Transverse colon (tissue), 4 donors: ENCODE results near the gene ABCA10. TPM values are rescaled to one million over a fixed set of nuclear protein-coding genes. Genes with fewer than 3 reads are reported as not detected.

ENCODE experiments used
- DNase-seq: peaks from one replicate; pipeline ENCODE4 v3.0.0-alpha.2; 2019
- H3K27ac ChIP-seq, 4 donors: fragments of 200-600 bp; sonication (generic); 2 replicates each; pipeline ENCODE4 v1.5.1; 2016 to 2018; ENCODE audit warnings: inconsistent platforms in 4 of 4
- H3K27me3 ChIP-seq: fragments of 200-600 bp; sonication (generic); 2 replicates; pipeline ENCODE4 v1.5.1; 2017; ENCODE audit warnings: inconsistent platforms
- H3K36me3 ChIP-seq, 4 donors: fragments of 200-600 bp; sonication (generic); 2 replicates each; pipeline ENCODE4 v1.5.1; 2017 to 2019; ENCODE audit warnings: inconsistent platforms in 4 of 4
- H3K4me1 ChIP-seq, 4 donors: fragments of 200-600 bp; sonication (generic); 2 replicates each; pipeline ENCODE4 v1.5.1; 2017 to 2020; ENCODE audit warnings: inconsistent platforms in 4 of 4
- H3K4me3 ChIP-seq, 4 donors: fragments of 200-600 bp; sonication (generic); 1 replicate in 1 of 4; 2 replicates in 3 of 4; pipeline versions ENCODE4 v1.5.1 to v1.6.1; 2017 to 2019; ENCODE audit warnings: inconsistent platforms in 4 of 4
- H3K9me3 ChIP-seq, 2 donors: fragments of 200-600 bp; sonication (generic); 2 replicates each; pipeline ENCODE4 v1.5.1; 2017 to 2019; ENCODE audit warnings: inconsistent platforms in 2 of 2
- CTCF ChIP-seq, 5 experiments: fragments of 200-600 bp in 3 of 5; fragments of 450-650 bp in 2 of 5; sonication (generic) in 3 of 5; IDR thresholded peaks; 1 replicate in 2 of 5; 2 replicates in 3 of 5; pipeline ENCODE4 v1.5.1; 2016 to 2017; ENCODE audit warnings: antibody characterized with exemption in 5 of 5, inconsistent platforms in 3 of 5, mild to moderate bottlenecking in 2 of 5, moderate library complexity in 1 of 5
- EP300 ChIP-seq: sonication (generic); formaldehyde crosslinking; IDR thresholded peaks from one replicate; pipeline ENCODE4 v1.6.1; 2017; ENCODE audit warnings: antibody characterized with exemption, low read depth
- POLR2A ChIP-seq: fragments of 450-650 bp; IDR thresholded peaks from one replicate; pipeline ENCODE4 v1.6.1; 2016; ENCODE audit warnings: antibody characterized with exemption, mild to moderate bottlenecking, moderate library complexity
- POLR2AphosphoS5 ChIP-seq, 3 donors: sonication (generic); formaldehyde crosslinking; IDR thresholded peaks; one replicate each; pipeline ENCODE4 v1.6.1; 2016; ENCODE audit warnings: antibody characterized with exemption in 3 of 3
- WGBS, 2 donors: methylation state at CpG; one replicate each; pipeline ENCODE4 v1.1.5; 2018; ENCODE audit warnings: low coverage in 1 of 2; 5-methylcytosine and 5-hydroxymethylcytosine counted together
- in situ Hi-C, 4 donors: fragments of 200-750 bp; cut with MboI; loops; one replicate each; pipeline versions ENCODE4 v1.15.0 to v1.15.1; 2017; ENCODE audit warnings: low sequenced_read_pairs in 3 of 4, low pct_ligation_motif_present in 1 of 4, low pct_unique_long_range_greater_than_20kb in 1 of 4
- intact Hi-C: fragments of 100-400 bp; cut with DNase I; formaldehyde crosslinking; loops from one replicate; pipeline ENCODE4 v1.15.1; 2023; ENCODE audit warnings: low total_unique reads
- total RNA-seq, 4 donors: library from RNA; depleted of rRNA; stranded (reverse); fragments of >200 nt; gene quantifications; one replicate each; pipeline ENCODE4 v1.1.0, GENCODE V29; 2016

Gene ABCA10
- total RNA-seq, 4 donors from 2014 or later, result 4.6 to 22.1 (median 13.0) TPM

- H3K27me3 ChIP-seq, result no peaks in the 10 kb centered on the region
- no peak overlapping the region for H3K27ac ChIP-seq
- TF ChIP-seq EP300 (no peak), CTCF (IDR thresholded peaks at IDR 0.05) (peak; percentile 61 to 79 (median 68)), POLR2AphosphoS5 (IDR thresholded peaks at IDR 0.05) (peak in 1 of 3 donors; percentile 15), POLR2A (no peak)
- WGBS, 2 donors, result 5% methylated on average over 1 of the region's 1 CpG; no CpG with 5 or more reads in 1 of the 2 donors
- H3K9me3 ChIP-seq, result peaks cover 9 to 10% of the 10 kb centered on the region in 2 donors
- no peak overlapping the region for H3K4me3 ChIP-seq
- intact Hi-C loops, result loop anchor here (5.0 kb wide), 1 partner anchor 463 kb away; no protein-coding TSS in a partner anchor
- no peaks in the 10 kb centered on the region for H3K36me3 ChIP-seq
- H3K4me1 ChIP-seq, result peaks cover 0 to 6% (median 0%) of the 10 kb centered on the region in 4 donors
- DNase-seq, result peak; percentile 78
- in situ Hi-C loops, result loop anchor here in 3 of 4 donors (25.0 kb wide), 1 partner anchor 698 kb away; no protein-coding TSS in a partner anchor
Observed at GRCh38 chr17:69235338-69236058, 6.9 kb upstream of the ABCA10 start.

GRCh38 chr17:69232650-69233049, 4.0 kb upstream of the ABCA10 start:
- Histone ChIP-seq H3K4me1 (peaks cover 0 to 6% (median 0%) of the 10 kb centered on the region in 4 donors), H3K27ac (no peak overlapping the region), H3K4me3 (no peak overlapping the region), H3K27me3 (no peaks in the 10 kb centered on the region), H3K9me3 (peaks cover 9 to 10% of the 10 kb centered on the region in 2 donors), H3K36me3 (no peaks in the 10 kb centered on the region)
- intact Hi-C loops, result no loop called here
- DNase-seq, result no peak
- in situ Hi-C loops, result loop anchor here in 3 of 4 donors (5.0 to 25.0 kb wide), 2 partner anchors 455 to 695 kb away; no protein-coding TSS in a partner anchor
- TF ChIP-seq CTCF (IDR thresholded peaks at IDR 0.05), result no peak
- no peak for TF ChIP-seq POLR2A
- no peak for TF ChIP-seq POLR2AphosphoS5 (IDR thresholded peaks at IDR 0.05)
- TF ChIP-seq EP300, result no peak

GRCh38 chr17:69231521-69231920, 2.9 kb upstream of the ABCA10 start:
- no peaks in the 10 kb centered on the region for H3K27me3 ChIP-seq
- in situ Hi-C loops, result loop anchor here in 3 of 4 donors (5.0 to 25.0 kb wide), 2 partner anchors 454 to 694 kb away; no protein-coding TSS in a partner anchor
- H3K27ac ChIP-seq, result no peak overlapping the region
- no peaks in the 10 kb centered on the region for H3K36me3 ChIP-seq
- WGBS, 2 donors, result 75% methylated on average over 1 of the region's 1 CpG; no CpG with 5 or more reads in 1 of the 2 donors
- H3K4me3 ChIP-seq, result no peak overlapping the region
- H3K9me3 ChIP-seq, result peaks cover 9 to 10% of the 10 kb centered on the region in 2 donors
- H3K4me1 ChIP-seq, result peaks cover 0 to 6% (median 0%) of the 10 kb centered on the region in 4 donors
- intact Hi-C loops, result no loop called here
- DNase-seq, result no peak
- TF ChIP-seq POLR2A (no peak), CTCF (IDR thresholded peaks at IDR 0.05) (no peak), POLR2AphosphoS5 (IDR thresholded peaks at IDR 0.05) (no peak), EP300 (no peak)

GRCh38 chr17:69230939-69231338, 2.3 kb upstream of the ABCA10 start:
- no peaks in the 10 kb centered on the region for H3K27me3 ChIP-seq
- no peak for DNase-seq
- in situ Hi-C loops (loop anchor here in 3 of 4 donors (5.0 to 25.0 kb wide), 2 partner anchors 454 to 694 kb away; no protein-coding TSS in a partner anchor), intact Hi-C loops (no loop called here)
- no peak overlapping the region for H3K4me3 ChIP-seq
- H3K9me3 ChIP-seq, result peaks cover 9 to 10% of the 10 kb centered on the region in 2 donors
- H3K36me3 ChIP-seq, result no peaks in the 10 kb centered on the region
- WGBS, 2 donors, result 91 to 92% methylated on average over 3 of the region's 3 CpGs
- TF ChIP-seq EP300 (no peak), CTCF (IDR thresholded peaks at IDR 0.05) (no peak), POLR2A (no peak)
- H3K4me1 ChIP-seq, result peaks cover 0 to 6% (median 0%) of the 10 kb centered on the region in 4 donors
- no peak overlapping the region for H3K27ac ChIP-seq
